Measurements from ENCODE around the gene SLC39A13.
A peak's percentile ranks its signal among the peaks of the same experiment; 100 is the strongest.

The SLC39A13 gene

GRCh38 chr11:47407746-47408590, at the start of gene SLC39A13:
TSS of gene SLC39A13 (plus strand) at chr11:47408590. CDS start at chr11:47410095, 1,505 bp downstream.
- peak within 1 kb of the TSS; percentile 77 for H3K4me3 ChIP-seq (ENCODE audit: low read depth, low read length)
- peak; percentile 85 for TF ChIP-seq CTCF (IDR thresholded peaks at IDR 0.05; ENCODE audit: insufficient read depth, low read depth, low read length, missing control alignments)
- DNase-seq (ENCODE audit: low read depth): peak; percentile 99

GRCh38 chr11:47358731-47359051, 49.7 kb upstream of the SLC39A13 start:
- DNase-seq (ENCODE audit: low read depth): no peak
- TF ChIP-seq CTCF (IDR thresholded peaks at IDR 0.05; ENCODE audit: insufficient read depth, low read depth, low read length, missing control alignments): no peak
- no peak overlapping the region for H3K4me3 ChIP-seq (ENCODE audit: low read depth, low read length)

- H3K4me3 ChIP-seq (ENCODE audit: low read depth, low read length): no peak overlapping the region
- no peak for TF ChIP-seq CTCF (IDR thresholded peaks at IDR 0.05; ENCODE audit: insufficient read depth, low read depth, low read length, missing control alignments)
- no peak for DNase-seq (ENCODE audit: low read depth)
Measured at GRCh38 chr11:47359162-47359561, 49.2 kb upstream of the SLC39A13 start.

GRCh38 chr11:47359586-47359985, 48.8 kb upstream of the SLC39A13 start:
- no peak for TF ChIP-seq CTCF (IDR thresholded peaks at IDR 0.05; ENCODE audit: insufficient read depth, low read depth, low read length, missing control alignments)
- no peak for DNase-seq (ENCODE audit: low read depth)
- no peak overlapping the region for H3K4me3 ChIP-seq (ENCODE audit: low read depth, low read length)

GRCh38 chr11:47360341-47360740, 48.0 kb upstream of the SLC39A13 start:
- no peak for DNase-seq (ENCODE audit: low read depth)
- no peak for TF ChIP-seq CTCF (IDR thresholded peaks at IDR 0.05; ENCODE audit: insufficient read depth, low read depth, low read length, missing control alignments)
- H3K4me3 ChIP-seq (ENCODE audit: low read depth, low read length): no peak overlapping the region

- DNase-seq (ENCODE audit: low read depth): no peak
- no peak overlapping the region for H3K4me3 ChIP-seq (ENCODE audit: low read depth, low read length)
- TF ChIP-seq CTCF (IDR thresholded peaks at IDR 0.05; ENCODE audit: insufficient read depth, low read depth, low read length, missing control alignments): no peak
Measured at GRCh38 chr11:47361419-47361818, 47.0 kb upstream of the SLC39A13 start.

- TF ChIP-seq CTCF (IDR thresholded peaks at IDR 0.05; ENCODE audit: insufficient read depth, low read depth, low read length, missing control alignments): no peak
- H3K4me3 ChIP-seq (ENCODE audit: low read depth, low read length): no peak overlapping the region
- DNase-seq (ENCODE audit: low read depth): no peak
Measured at GRCh38 chr11:47366020-47366490, 42.3 kb upstream of the SLC39A13 start.

All from GM12865 (cell line).